ENCODE data around the gene ITPKB. TPM values are rescaled to one million over a fixed set of nuclear protein-coding genes. Genes with fewer than 3 reads are reported as not detected.
A peak's percentile ranks its signal among the peaks of the same experiment; 100 is the strongest.

ITPKB gene
- polyA plus RNA-seq, 1 experiment: 2.8 TPM

DNA sequence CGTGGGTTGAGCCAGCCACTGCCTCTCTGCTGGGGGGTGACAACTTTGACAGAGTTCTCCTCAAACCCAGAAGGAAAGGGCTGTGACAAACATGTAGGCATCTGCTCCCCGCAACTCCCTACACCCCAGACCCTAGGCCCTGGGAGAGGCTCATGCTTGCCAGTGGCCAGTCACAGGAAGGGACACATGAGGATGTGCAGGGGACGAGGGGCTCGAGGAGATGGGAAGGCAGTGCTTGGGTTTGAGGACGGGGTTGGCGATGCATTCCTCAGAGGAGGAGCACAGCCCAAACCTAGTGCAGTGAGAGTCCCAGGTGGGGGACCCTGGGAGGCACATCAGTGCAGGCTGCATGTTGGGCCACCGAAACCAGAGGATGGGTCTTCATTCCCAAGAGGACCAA is 128.4 kb downstream of the ITPKB start:
- no peak for DNase-seq (ENCODE audit: low read depth, low spot score)
- no peaks in the 10 kb centered on the region for H3K9me3 ChIP-seq (ENCODE audit: control insufficient read depth, insufficient read depth, low read length)
- ChIA-PET CTCF (no interaction called here), POLR2A (no interaction called here)
- peaks cover 27% of the 10 kb centered on the region for H3K27me3 ChIP-seq (ENCODE audit: control insufficient read depth, insufficient read depth, low read length)
- H3K27ac ChIP-seq (ENCODE audit: low read depth, low read length): no peak overlapping the region
- TF ChIP-seq, protein P1, sequence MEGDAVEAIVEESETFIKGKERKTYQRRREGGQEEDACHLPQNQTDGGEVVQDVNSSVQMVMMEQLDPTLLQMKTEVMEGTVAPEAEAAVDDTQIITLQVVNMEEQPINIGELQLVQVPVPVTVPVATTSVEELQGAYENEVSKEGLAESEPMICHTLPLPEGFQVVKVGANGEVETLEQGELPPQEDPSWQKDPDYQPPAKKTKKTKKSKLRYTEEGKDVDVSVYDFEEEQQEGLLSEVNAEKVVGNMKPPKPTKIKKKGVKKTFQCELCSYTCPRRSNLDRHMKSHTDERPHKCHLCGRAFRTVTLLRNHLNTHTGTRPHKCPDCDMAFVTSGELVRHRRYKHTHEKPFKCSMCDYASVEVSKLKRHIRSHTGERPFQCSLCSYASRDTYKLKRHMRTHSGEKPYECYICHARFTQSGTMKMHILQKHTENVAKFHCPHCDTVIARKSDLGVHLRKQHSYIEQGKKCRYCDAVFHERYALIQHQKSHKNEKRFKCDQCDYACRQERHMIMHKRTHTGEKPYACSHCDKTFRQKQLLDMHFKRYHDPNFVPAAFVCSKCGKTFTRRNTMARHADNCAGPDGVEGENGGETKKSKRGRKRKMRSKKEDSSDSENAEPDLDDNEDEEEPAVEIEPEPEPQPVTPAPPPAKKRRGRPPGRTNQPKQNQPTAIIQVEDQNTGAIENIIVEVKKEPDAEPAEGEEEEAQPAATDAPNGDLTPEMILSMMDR (IDR thresholded peaks at IDR 0.05; ENCODE audit: low read depth, low read length): no peak
- H3K4me3 ChIP-seq (ENCODE audit: low read depth, low read length): no peak overlapping the region

DNA sequence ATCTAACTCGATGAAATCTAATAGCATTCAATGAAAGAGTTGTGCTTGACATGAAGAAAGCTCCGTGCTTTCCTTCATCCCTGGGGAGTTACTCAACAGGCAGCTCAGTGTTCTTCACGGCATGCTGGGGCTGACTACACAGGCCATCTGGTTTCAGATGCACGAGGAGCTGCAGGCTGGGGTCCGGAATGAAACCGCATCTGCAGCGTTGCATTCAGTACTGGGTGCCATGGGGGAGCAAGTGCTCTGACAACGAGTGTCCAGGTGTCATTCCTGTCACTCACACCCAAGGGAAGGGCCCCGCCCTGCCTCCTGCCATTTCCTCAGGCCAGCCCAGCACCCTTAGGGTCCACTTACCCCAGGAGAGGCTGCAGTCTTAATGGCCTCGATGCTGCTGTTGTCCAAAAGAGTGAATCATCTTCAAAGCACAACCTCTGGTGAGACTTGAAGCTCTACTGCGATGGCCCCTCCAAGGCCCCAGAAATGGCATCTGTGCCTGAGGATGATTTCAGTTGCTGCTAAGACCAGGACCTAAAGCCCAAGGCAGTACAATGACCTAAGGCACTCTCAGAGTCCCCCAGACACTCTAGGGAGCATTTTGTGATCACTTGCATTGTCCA is 129.1 kb downstream of the ITPKB start:
- Histone ChIP-seq H3K4me3 (ENCODE audit: low read depth, low read length) (no peak overlapping the region), H3K27ac (ENCODE audit: low read depth, low read length) (no peak overlapping the region), H3K27me3 (ENCODE audit: control insufficient read depth, insufficient read depth, low read length) (peaks cover 31% of the 10 kb centered on the region), H3K9me3 (ENCODE audit: control insufficient read depth, insufficient read depth, low read length) (no peaks in the 10 kb centered on the region)
- ChIA-PET CTCF (interaction anchor here (0.5 to 1.4 kb wide), 2 partner anchors 18 to 205 kb away, joined by 3 read pairs; no protein-coding TSS in a partner anchor), POLR2A (no interaction called here)
- TF ChIP-seq, protein P1 (IDR thresholded peaks at IDR 0.05; ENCODE audit: low read depth, low read length): no peak
- DNase-seq (ENCODE audit: low read depth, low spot score): no peak

DNA sequence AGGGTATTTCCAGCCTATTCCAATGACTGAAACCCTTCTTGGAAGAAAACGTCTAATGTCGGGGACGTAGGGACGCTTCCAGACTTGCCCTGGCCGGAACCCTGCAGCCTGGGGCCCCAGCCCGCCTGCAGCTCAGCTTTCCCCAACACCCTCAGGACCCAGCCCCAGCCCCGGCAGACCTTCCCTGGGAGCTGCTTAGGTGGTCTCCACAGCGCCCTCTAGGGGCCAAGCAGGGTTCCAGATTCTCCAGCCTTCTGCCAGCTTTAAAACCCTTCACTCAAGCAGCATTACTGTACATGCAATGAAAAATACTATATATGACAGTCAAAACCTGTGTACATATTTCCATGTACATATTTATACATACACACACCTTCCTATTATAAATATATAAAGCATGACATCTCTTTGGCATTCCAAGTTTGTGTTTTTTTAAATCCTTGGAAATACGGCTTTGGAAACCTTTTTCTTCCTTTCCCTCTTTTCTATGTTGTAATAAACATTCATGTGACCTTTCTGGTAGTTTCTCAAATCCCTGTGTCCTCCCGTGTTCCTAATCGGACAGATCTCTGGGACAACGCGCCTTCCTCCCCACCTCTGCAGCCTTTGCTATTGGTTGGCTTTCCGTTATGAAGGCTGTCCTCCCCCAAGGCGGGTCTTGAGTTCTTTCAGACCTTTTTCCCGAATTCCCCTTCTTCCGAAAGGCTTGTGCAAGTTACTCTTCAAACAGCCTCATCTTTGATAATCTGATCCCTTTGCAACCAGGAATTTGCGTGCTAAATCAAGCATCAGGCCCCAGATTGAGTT is 130.2 kb downstream of the ITPKB start:
- Histone ChIP-seq H3K9me3 (ENCODE audit: control insufficient read depth, insufficient read depth, low read length) (no peaks in the 10 kb centered on the region), H3K27ac (ENCODE audit: low read depth, low read length) (no peak overlapping the region), H3K4me3 (ENCODE audit: low read depth, low read length) (no peak overlapping the region), H3K27me3 (ENCODE audit: control insufficient read depth, insufficient read depth, low read length) (peaks cover 36% of the 10 kb centered on the region)
- TF ChIP-seq, protein P1 (IDR thresholded peaks at IDR 0.05; ENCODE audit: low read depth, low read length): peak; percentile 77
- ChIA-PET CTCF (interaction anchor here (0.6 to 1.4 kb wide), 10 partner anchors 9 to 959 kb away, joined by 3 to 9 read pairs (median 3); no protein-coding TSS in a partner anchor), POLR2A (no interaction called here)
- peak; percentile 15 for DNase-seq (ENCODE audit: low read depth, low spot score)

DNA sequence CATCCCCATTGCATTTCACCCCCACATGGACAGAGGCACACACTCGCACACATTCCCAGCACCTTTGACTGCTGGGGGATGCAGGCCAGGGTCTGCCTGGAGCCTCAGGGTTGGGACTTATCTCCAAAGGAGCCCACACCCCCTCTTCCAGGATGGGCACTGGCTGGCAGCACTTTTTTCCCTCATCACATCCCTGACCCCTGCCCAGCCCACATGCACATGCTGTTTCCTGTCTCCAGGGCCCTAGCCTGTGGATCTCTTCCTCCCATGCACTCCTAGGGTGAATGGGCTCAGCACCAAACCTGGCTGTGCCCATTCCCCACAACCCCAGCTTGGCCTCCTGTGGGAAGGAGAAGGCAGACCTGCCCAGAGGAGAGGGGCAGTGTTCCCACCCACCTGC is 131.3 kb downstream of the ITPKB start:
- CTCF ChIA-PET: interaction anchor here (0.9 to 1.4 kb wide), 5 partner anchors 10 to 60 kb away, joined by 3 to 9 read pairs (median 3); no protein-coding TSS in a partner anchor
- no peak overlapping the region for H3K4me3 ChIP-seq (ENCODE audit: low read depth, low read length)
- DNase-seq (ENCODE audit: low read depth, low spot score): no peak
- POLR2A ChIA-PET: no interaction called here
- TF ChIP-seq, protein P1 (IDR thresholded peaks at IDR 0.05; ENCODE audit: low read depth, low read length): no peak
- H3K9me3 ChIP-seq (ENCODE audit: control insufficient read depth, insufficient read depth, low read length): no peaks in the 10 kb centered on the region
- H3K27me3 ChIP-seq (ENCODE audit: control insufficient read depth, insufficient read depth, low read length): peaks cover 41% of the 10 kb centered on the region
- no peak overlapping the region for H3K27ac ChIP-seq (ENCODE audit: low read depth, low read length)

DNA sequence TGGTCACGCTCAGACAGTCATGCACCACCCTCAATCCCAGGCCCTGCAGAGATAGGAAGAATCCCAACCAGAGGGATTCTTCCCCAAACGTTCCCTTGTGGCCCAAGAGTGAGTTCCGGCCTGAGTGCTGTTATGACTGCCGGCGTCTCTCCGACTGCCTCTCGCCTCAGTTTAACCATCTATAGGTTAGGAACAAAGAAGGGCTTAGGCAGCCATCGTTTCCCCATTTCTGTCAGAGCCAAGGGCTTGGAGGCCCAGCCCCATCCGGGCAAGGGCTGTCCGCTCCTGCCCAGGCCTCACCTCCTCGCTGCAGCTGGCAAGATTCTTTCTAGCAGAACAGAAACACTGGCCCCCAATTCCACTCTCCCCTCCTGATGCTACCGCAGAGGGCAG is 131.8 kb downstream of the ITPKB start:
- ChIA-PET CTCF (interaction anchor here (0.8 to 1.1 kb wide), 2 partner anchors 19 to 542 kb away, joined by 3 read pairs; no protein-coding TSS in a partner anchor), POLR2A (no interaction called here)
- Histone ChIP-seq H3K4me3 (ENCODE audit: low read depth, low read length) (no peak overlapping the region), H3K27me3 (ENCODE audit: control insufficient read depth, insufficient read depth, low read length) (peaks cover 41% of the 10 kb centered on the region), H3K9me3 (ENCODE audit: control insufficient read depth, insufficient read depth, low read length) (no peaks in the 10 kb centered on the region), H3K27ac (ENCODE audit: low read depth, low read length) (no peak overlapping the region)
- TF ChIP-seq, protein P1 (IDR thresholded peaks at IDR 0.05; ENCODE audit: low read depth, low read length): no peak
- no peak for DNase-seq (ENCODE audit: low read depth, low spot score)
